Measurements from ENCODE around the gene OMP. TPM values are rescaled to one million over a fixed set of nuclear protein-coding genes. Genes with fewer than 3 reads are reported as not detected.

Gene OMP
- total RNA-seq, 1 donor, result not detected

- H3K4me3 ChIP-seq (ENCODE audit: low read depth, low read length), result no peak overlapping the region
- TF ChIP-seq CTCF (IDR thresholded peaks at IDR 0.05; ENCODE audit: insufficient read depth, low read depth, low read length), result no peak
Measured at GRCh38 chr11:77129842-77130756, 27.5 kb downstream of the OMP start.

GRCh38 chr11:77130763-77131513 is 28.3 kb downstream of the OMP start:
- H3K4me3 ChIP-seq (ENCODE audit: low read depth, low read length), result no peak overlapping the region
- peak; percentile 41 for DNase-seq (ENCODE audit: low read depth)
- no peak for TF ChIP-seq CTCF (IDR thresholded peaks at IDR 0.05; ENCODE audit: insufficient read depth, low read depth, low read length)

More at GRCh38 chr11:77129842-77130756, 27.5 kb downstream of the OMP start:
- no peak for DNase-seq (ENCODE audit: low read depth)

- no peak for DNase-seq (ENCODE audit: low read depth)
- no peak for TF ChIP-seq CTCF (IDR thresholded peaks at IDR 0.05; ENCODE audit: insufficient read depth, low read depth, low read length)
- no peak overlapping the region for H3K4me3 ChIP-seq (ENCODE audit: low read depth, low read length)
Measured at GRCh38 chr11:77131560-77131959, 28.9 kb downstream of the OMP start.

GRCh38 chr11:77135069-77135468 is 32.4 kb downstream of the OMP start:
- no peak overlapping the region for H3K4me3 ChIP-seq (ENCODE audit: low read depth, low read length)
- no peak for TF ChIP-seq CTCF (IDR thresholded peaks at IDR 0.05; ENCODE audit: insufficient read depth, low read depth, low read length)
- DNase-seq (ENCODE audit: low read depth), result no peak

GRCh38 chr11:77136074-77136473 is 33.4 kb downstream of the OMP start:
- DNase-seq (ENCODE audit: low read depth), result peak; percentile 17
- no peak overlapping the region for H3K4me3 ChIP-seq (ENCODE audit: low read depth, low read length)
- no peak for TF ChIP-seq CTCF (IDR thresholded peaks at IDR 0.05; ENCODE audit: insufficient read depth, low read depth, low read length)

GRCh38 chr11:77136784-77137420 is 34.3 kb downstream of the OMP start:
- no peak overlapping the region for H3K4me3 ChIP-seq (ENCODE audit: low read depth, low read length)
- DNase-seq (ENCODE audit: low read depth), result no peak
- TF ChIP-seq CTCF (IDR thresholded peaks at IDR 0.05; ENCODE audit: insufficient read depth, low read depth, low read length), result no peak
